HG02798 (cell line): ENCODE results near the gene CCDC88A.
"Not testable (repeated sequence)": the region's sequence is repeated elsewhere in the genome, so short reads cannot be mapped to it uniquely, and the experiment has no call there.

Source experiments
- ATAC-seq: cut with Tn5 transposase; IDR thresholded peaks from one replicate; pipeline ENCODE4 v1.9.1; 2021; ENCODE audit warnings: mild to moderate bottlenecking; ENCODE audit not compliant: unreplicated experiment, poor library complexity

The CCDC88A gene

DNA sequence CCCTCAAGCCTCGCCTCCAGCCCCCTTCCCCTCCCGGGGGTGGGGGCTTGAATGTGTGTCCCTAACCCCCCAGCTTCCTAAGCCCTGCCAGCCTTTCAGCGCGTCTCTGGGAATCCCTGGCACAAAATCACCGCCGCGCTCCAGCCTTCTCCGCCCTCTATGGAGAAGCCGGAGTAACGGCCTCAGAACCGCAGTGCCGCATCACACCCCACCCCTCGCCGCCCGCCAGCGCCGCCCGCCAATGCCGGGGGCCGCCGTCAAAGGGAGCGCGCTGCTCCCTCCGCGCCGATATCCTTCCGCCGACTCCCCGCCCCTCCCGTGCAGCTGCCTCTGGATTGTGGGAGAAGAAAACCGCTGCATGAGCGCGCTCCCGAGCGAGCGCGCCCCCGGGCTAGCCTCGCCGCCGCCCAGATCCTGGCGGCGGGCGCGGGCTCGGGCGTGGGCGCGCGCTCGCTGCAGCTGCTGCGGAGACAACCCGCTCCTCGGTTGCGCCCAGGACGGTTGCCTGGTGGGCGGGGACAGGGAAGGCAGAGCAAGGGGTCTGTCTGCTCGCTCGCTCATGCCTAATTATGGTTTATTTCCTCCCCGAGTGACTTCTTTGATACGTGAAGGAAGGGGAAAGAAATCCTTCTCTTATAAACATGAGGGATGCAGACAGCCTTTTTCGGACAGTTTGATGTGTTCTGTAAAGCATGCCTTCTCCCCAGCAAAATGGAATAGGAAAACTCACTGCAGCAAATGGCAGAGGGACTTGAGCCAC lies at the start of gene CCDC88A:
TSS of gene CCDC88A (minus strand) at position 178 of the 760 bp plus-strand sequence. CDS start 777 bp downstream, outside the sequence.
- peak; percentile 86 for ATAC-seq

GRCh38 chr2:55461679-55462078 lies 42.0 kb upstream of the CCDC88A start:
- no peak for ATAC-seq

GRCh38 chr2:55460562-55460961 lies 40.9 kb upstream of the CCDC88A start:
- ATAC-seq: no peak

DNA sequence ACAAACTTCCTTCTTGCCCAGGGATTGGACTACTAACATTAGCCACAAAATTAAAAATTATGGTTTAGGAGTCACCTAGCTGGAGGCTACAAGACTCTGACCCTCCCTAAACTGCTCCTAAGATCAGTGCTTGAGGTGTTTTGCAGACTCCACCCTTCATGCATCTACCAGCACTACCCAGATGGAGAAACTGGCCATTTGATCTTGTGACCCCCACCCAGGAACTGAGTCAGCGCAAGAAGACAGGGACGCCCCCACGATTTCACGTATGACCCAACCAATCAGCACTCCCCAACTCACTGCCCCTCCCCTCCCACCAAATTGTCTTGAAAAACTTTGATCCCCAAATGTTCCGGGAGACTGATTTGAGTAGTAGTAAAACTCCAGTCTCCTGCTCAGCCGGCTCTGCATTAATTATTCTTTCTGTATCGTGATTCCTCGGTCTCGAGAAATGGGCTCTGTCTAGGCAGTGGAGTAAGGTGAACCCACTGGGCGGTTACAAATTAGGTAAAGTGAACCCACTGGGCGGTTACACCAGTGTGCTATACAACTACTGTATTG lies 40.1 kb upstream of the CCDC88A start:
- ATAC-seq: no peak

GRCh38 chr2:55459279-55459678 lies 39.6 kb upstream of the CCDC88A start:
- no peak for ATAC-seq

DNA sequence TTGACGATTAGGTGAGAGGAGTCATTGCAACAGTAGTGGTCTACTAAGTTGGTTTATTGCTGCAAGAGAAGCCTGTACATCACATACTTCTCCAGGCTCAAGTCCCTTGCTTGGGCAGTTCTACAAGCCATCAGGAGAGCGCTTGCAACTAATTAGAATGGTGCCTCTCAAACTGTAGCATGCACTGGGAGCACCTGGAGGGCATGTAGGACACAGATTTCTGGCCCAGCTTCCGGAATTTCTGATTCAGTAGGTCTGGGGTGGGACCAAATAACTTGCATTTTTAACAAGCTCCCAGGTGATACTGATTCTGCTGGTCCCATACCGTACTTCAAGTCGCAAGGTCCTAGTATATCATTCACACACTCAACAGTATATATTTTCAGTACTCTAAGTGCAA lies 34.5 kb upstream of the CCDC88A start:
- no peak for ATAC-seq

DNA sequence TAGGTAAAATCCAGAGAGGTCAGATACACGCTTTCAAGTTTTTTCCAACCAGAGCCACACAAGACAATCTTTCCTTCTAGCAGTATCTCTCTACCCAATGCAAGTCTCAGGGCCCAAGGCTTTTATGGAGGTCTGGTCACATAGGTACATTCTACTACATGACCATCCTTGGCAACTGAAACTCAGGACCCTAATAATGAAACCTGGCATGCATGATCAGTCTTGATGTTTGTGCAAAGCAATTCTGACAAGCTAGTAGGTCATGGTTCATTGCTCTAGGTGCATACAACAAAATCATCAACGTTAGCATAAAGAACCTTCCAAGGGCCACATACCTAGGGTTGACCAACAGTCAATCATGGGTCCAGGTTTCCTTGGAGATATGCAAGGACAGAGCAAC lies 33.2 kb upstream of the CCDC88A start:
- ATAC-seq: no peak

DNA sequence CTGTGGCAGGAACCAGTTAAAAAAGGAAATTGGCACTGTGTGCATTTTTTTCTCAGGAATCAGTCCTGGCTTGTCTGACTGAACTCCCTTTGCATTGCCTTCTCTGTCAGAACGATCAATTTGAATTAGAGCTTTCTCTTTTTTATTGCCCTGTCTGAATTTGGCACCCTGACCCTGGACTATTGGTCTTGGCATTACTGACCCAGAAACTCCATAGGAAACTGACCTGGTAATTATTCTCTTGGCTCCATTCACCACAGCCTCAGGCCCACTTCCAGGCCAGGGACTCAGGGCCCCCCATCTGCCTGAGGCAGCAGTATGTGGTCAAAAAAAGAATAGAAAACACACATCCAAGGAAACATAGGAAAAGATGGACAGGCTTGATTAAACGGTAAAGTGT lies 32.0 kb upstream of the CCDC88A start:
- no peak for ATAC-seq

DNA sequence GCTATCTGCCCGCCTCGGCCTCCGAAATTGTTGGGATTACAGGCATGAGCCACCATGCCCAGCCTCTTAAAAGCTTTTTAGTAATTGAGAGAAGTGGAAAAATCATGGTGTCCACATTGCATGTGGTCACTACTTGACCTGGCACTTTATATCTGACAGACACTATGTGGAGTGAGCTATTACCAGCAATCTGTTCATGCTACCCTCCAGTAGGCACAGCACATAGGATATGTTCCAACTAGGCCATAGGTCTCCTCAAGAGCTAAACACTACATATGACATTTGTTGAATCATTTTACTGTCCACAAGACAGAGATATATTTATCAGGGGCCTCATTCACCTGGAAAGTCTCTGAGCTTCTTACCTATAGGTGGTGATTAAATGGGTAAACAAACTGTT lies 30.4 kb upstream of the CCDC88A start:
- ATAC-seq: not testable (repeated sequence)

DNA sequence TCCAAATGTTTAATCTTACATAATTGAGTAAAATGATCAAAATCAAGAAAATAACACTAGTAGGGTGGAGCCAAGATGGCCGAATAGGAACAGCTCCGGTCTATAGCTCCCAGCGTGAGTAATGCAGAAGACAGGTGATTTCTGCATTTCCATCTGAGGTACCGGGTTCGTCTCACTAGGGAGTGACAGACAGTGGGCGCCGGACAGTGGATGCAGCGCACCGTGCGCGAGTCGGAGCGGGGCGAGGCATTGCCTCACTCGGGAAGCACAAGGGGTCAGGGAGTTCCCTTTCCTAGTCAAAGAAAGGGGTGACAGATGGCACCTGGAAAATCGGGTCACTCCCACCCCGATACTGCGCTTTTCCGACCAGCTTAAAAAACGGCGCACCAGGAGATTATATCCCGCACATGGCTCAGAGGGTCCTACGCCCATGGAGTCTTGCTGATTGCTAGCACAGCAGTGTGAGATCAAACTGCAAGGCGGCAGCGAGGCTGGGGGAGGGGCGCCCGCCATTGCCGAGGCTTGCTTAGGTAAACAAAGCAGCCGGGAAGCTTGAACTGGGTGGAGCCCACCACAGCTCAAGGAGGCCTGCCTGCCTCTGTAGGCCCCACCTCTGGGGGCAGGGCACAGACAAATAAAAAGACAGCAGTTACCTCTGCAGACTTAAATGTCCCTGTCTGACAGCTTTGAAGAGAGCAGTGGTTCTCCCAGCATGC lies 22.5 kb upstream of the CCDC88A start:
- ATAC-seq: not testable (repeated sequence)

- no peak for ATAC-seq
These were observed 21.7 kb upstream of the CCDC88A start for GRCh38 chr2:55441280-55441892.

DNA sequence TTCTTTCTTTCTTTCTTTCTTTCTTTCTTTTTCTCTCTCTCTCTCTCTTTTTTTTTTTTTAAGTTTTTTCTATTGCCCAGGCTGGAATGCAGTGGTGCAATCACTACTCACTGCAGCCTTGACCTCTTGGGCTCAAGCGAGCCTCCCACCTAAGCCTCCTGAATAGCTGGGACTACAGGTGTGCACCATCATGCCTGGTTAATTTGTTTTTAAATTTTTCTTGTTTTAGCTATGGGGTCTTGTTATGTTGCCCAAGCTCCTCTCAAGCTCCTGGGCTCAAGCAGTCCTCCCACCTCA lies 19.4 kb upstream of the CCDC88A start:
- no peak for ATAC-seq

GRCh38 chr2:55438391-55439100 lies 18.9 kb upstream of the CCDC88A start:
- no peak for ATAC-seq

- no peak for ATAC-seq
These were observed 18.1 kb upstream of the CCDC88A start for GRCh38 chr2:55437515-55438390.

DNA sequence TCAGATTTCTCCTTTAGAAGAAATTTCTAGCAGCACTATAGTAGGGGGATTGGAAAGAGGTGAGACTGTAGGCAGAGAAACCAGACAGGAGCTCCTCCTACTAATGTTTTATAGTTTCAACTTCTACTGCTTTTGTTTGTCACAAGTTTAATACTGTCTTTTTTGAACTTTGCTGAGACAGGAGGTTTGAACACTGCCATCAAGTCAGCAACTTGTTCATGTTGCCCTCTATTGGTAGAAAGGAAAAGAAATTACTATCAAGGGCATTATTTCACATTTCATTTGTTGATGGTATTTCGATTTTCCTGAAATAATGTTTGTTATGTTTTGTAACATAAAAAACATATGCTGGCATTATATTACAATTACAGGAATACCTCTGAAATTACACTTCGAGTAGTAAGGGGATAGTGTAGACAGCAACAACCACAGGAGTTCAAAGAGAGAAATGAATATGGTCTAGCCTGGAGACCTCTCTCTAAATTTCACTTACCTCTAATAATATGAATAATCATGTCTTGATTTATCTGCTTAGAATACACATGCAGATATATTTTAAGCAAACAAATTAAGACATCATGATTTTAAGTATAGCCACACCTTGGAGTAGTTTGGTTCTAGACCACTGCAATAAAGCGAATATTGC lies 12.4 kb upstream of the CCDC88A start:
- ATAC-seq: peak; percentile 53

- no peak for ATAC-seq
These were observed 10.7 kb upstream of the CCDC88A start for GRCh38 chr2:55430211-55430975.

DNA sequence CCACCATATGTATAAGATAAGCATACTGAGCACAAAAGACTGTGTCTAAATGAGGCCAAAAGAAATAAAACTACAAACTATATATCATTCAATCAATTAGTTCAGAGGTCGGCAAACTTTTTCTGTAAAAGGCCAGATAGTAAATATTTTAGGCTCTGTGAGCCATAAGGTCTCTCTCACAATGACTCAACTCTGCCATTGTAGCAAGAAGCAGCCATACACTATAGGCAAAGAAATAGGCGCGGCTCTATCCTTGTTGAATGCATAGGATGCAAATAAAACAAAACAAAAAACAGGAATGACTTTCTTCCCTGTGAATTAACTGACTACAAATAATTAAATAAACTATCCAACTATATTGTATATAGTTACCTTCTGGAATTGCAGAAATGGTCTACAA lies 8.6 kb upstream of the CCDC88A start:
- no peak for ATAC-seq

DNA sequence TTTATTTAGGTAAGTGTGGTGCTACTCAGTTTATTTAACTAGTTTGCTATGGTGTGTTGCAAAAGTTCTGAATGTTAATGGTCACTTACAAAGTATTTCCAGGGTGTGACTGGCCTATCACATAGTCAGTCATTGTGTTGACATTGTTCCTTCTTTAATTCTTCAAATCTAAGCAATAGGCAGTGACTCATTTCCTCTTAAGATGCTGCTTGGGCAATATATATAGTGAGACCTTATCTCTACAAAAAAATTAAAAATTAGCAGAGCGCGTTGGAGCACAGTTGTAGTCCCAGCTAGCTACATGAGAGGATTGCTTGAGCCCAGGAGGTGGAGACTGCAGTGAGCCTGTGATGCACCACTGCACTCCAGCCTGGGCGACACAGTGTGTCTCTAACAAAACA lies 5.8 kb upstream of the CCDC88A start:
- ATAC-seq: no peak
